BLaER1 (cell line): ENCODE data around the gene COX4I2.
"Not testable (repeated sequence)": the region's sequence is repeated elsewhere in the genome, so short reads cannot be mapped to it uniquely, and the experiment has no call there.

ENCODE experiments used
- H3K27ac ChIP-seq: shearing (Covaris generic); formaldehyde crosslinking; 2 replicates; pipeline ENCODE4 v1.8.1; 2022
- H3K27me3 ChIP-seq: shearing (Covaris generic); formaldehyde crosslinking; 2 replicates; pipeline ENCODE4 v1.8.1; 2022
- H3K36me3 ChIP-seq: shearing (Covaris generic); formaldehyde crosslinking; 2 replicates; pipeline ENCODE4 v1.8.1; 2022
- H3K4me1 ChIP-seq: shearing (Covaris generic); formaldehyde crosslinking; 2 replicates; pipeline ENCODE4 v1.8.1; 2022
- H3K4me2 ChIP-seq: shearing (Covaris generic); formaldehyde crosslinking; 2 replicates; pipeline ENCODE4 v1.8.1; 2022
- H3K4me3 ChIP-seq: shearing (Covaris generic); formaldehyde crosslinking; 2 replicates; pipeline ENCODE4 v1.8.1; 2022
- H3K9ac ChIP-seq: shearing (Covaris generic); formaldehyde crosslinking; 2 replicates; pipeline ENCODE4 v1.8.1; 2022
- H3K9me3 ChIP-seq: shearing (Covaris generic); formaldehyde crosslinking; 2 replicates; pipeline ENCODE4 v1.8.1; 2022
- H4K20me1 ChIP-seq: shearing (Covaris generic); formaldehyde crosslinking; 2 replicates; pipeline ENCODE4 v1.8.1; 2022
- Cebpa-rat ChIP-seq: shearing (Covaris generic); IDR thresholded peaks from 2 replicates; pipeline ENCODE4 v1.8.1; 2022

The COX4I2 gene

GRCh38 chr20:31666258-31667042 is 28.7 kb downstream of the COX4I2 start:
- no peaks in the 10 kb centered on the region for H3K27me3 ChIP-seq

GRCh38 chr20:31667315-31668285 is 29.9 kb downstream of the COX4I2 start:
- H3K36me3 ChIP-seq = peaks cover 61% of the 10 kb centered on the region
- H3K27me3 ChIP-seq = no peaks in the 10 kb centered on the region
- peak overlapping the region; percentile 34; the same call in 1 of the 2 replicates for H3K4me3 ChIP-seq
- H3K4me1 ChIP-seq = peaks cover 92% of the 10 kb centered on the region
- peak overlapping the region; percentile 68 for H3K9ac ChIP-seq
- TF ChIP-seq Cebpa-rat = no peak
- H3K4me2 ChIP-seq = peak overlapping the region; percentile 80
- H4K20me1 ChIP-seq = no peaks in the 10 kb centered on the region; the same call in 1 of the 2 replicates
- H3K9me3 ChIP-seq = no peaks in the 10 kb centered on the region
- peak overlapping the region; percentile 86 for H3K27ac ChIP-seq

More at GRCh38 chr20:31666258-31667042, 28.7 kb downstream of the COX4I2 start:
- TF ChIP-seq Cebpa-rat = no peak
- peak overlapping the region; percentile 86 for H3K27ac ChIP-seq
- H3K36me3 ChIP-seq = peaks cover 53% of the 10 kb centered on the region
- H3K9ac ChIP-seq = peak overlapping the region; percentile 68
- H3K9me3 ChIP-seq = no peaks in the 10 kb centered on the region
- H3K4me2 ChIP-seq = peak overlapping the region; percentile 80
- no peaks in the 10 kb centered on the region for H4K20me1 ChIP-seq
- H3K4me1 ChIP-seq = peaks cover 95% of the 10 kb centered on the region
- H3K4me3 ChIP-seq = peak overlapping the region; percentile 34

DNA sequence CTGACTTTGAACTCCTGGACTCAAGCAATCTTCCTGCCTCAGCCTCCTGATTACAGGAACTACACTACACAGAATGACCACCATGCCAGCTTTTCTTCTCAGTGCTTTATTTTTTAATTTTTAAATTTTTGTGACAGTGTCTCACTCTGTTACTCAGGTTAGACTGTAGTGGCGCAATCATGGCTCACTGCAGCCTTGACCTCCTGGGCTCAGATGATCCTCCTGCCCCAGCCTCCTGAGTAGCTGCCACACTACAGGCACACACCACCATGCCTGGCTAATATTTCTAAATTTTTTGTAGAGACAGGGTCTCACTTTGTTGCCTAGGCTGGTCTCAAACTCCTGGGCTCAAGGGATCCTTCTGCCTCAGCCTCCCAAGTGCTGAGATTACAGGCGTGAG is 31.2 kb downstream of the COX4I2 start:
- Histone ChIP-seq H3K27ac (peak overlapping the region; percentile 86), H3K36me3 (peaks cover 62% of the 10 kb centered on the region), H3K4me2 (peak overlapping the region; percentile 80; the same call in 1 of the 2 replicates), H3K4me1 (peaks cover 96% of the 10 kb centered on the region), H3K9ac (0 out of 2 replicates have a peak overlapping the region, but pooled peaks have one; percentile 8)
- not testable (repeated sequence) for H4K20me1 ChIP-seq, H3K4me3 ChIP-seq, H3K9me3 ChIP-seq, H3K27me3 ChIP-seq

DNA sequence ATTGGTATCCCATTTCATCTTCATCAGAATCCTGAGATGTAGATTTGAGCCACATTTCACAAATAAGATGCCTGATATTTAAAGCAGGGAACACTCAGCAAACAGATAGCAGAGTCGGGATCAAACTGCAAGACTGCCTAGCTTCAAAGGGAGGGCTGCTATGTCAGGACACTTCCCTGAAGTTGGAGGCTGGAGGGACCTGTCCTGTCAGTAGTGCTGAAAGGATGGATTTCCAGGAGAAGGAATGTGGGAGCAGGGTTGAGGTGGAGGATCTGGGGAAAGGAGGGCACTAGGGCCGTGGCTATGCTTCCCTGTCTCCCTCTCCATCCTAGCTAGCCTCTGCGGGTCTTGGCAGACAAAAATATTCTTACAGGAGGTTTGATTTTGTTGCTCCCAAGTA is 32.2 kb downstream of the COX4I2 start:
- no peaks in the 10 kb centered on the region for H3K27me3 ChIP-seq
- peak overlapping the region; percentile 86 for H3K27ac ChIP-seq
- H3K4me3 ChIP-seq = no peak overlapping the region
- no peak for TF ChIP-seq Cebpa-rat
- H3K4me2 ChIP-seq = 0 out of 2 replicates have a peak overlapping the region, but pooled peaks have one; percentile 80
- peaks cover 7% of the 10 kb centered on the region; the same call in 1 of the 2 replicates for H4K20me1 ChIP-seq
- peaks cover 96% of the 10 kb centered on the region for H3K4me1 ChIP-seq
- H3K9ac ChIP-seq = no peak overlapping the region
- H3K9me3 ChIP-seq = no peaks in the 10 kb centered on the region
- H3K36me3 ChIP-seq = peaks cover 55% of the 10 kb centered on the region

GRCh38 chr20:31670371-31671228 is 32.9 kb downstream of the COX4I2 start:
- TF ChIP-seq Cebpa-rat = no peak
- Histone ChIP-seq H3K4me1 (peaks cover 96% of the 10 kb centered on the region), H3K4me3 (no peak overlapping the region), H3K27ac (peak overlapping the region; percentile 86), H3K9me3 (no peaks in the 10 kb centered on the region), H3K27me3 (no peaks in the 10 kb centered on the region), H3K36me3 (peaks cover 47% of the 10 kb centered on the region), H4K20me1 (peaks cover 7% of the 10 kb centered on the region; the same call in 1 of the 2 replicates), H3K9ac (no peak overlapping the region), H3K4me2 (peak overlapping the region; percentile 25; the same call in 1 of the 2 replicates)

GRCh38 chr20:31671324-31671723 is 33.6 kb downstream of the COX4I2 start:
- Histone ChIP-seq H3K36me3 (peaks cover 43% of the 10 kb centered on the region), H4K20me1 (peaks cover 7% of the 10 kb centered on the region; the same call in 1 of the 2 replicates), H3K27me3 (no peaks in the 10 kb centered on the region), H3K9ac (no peak overlapping the region), H3K4me2 (peak overlapping the region; percentile 25; the same call in 1 of the 2 replicates), H3K27ac (peak overlapping the region; percentile 86; the same call in 1 of the 2 replicates), H3K9me3 (no peaks in the 10 kb centered on the region), H3K4me3 (no peak overlapping the region), H3K4me1 (peaks cover 96% of the 10 kb centered on the region)
- TF ChIP-seq Cebpa-rat = no peak

DNA sequence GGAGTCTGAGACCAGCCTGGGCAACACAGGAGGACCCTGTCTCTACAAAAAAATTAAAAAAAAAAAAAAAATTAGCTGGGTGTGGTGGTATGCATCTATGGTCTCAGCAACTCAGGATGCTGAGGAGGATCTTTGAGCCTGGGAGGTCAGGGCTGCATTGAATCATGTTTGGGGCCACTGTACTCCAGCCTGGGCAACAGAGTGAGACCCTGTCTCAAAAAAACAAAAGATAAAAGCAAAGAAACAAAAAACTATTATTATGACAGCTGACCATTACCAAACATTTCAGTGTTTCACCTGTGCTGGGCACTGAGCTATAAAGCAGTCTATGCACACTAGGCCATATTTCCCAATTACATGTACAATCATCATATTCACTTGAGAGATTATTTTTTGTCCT is 35.7 kb downstream of the COX4I2 start:
- no peak overlapping the region for H3K4me3 ChIP-seq
- no peak overlapping the region for H3K9ac ChIP-seq
- peak overlapping the region; percentile 97 for H3K27ac ChIP-seq

GRCh38 chr20:31673943-31674463 is 36.3 kb downstream of the COX4I2 start:
- peak overlapping the region; percentile 97 for H3K4me2 ChIP-seq
- H3K27ac ChIP-seq = peak overlapping the region; percentile 97
- TF ChIP-seq Cebpa-rat = no peak
- peaks cover 7% of the 10 kb centered on the region; the same call in 1 of the 2 replicates for H4K20me1 ChIP-seq
- peaks cover 96% of the 10 kb centered on the region for H3K4me1 ChIP-seq
- H3K27me3 ChIP-seq = no peaks in the 10 kb centered on the region
- no peaks in the 10 kb centered on the region for H3K9me3 ChIP-seq
- H3K4me3 ChIP-seq = peak overlapping the region; percentile 62; the same call in 1 of the 2 replicates
- H3K9ac ChIP-seq = peak overlapping the region; percentile 72
- peaks cover 61% of the 10 kb centered on the region for H3K36me3 ChIP-seq

More for the DNA sequence above, 35.7 kb downstream of the COX4I2 start:
- H3K36me3 ChIP-seq = peaks cover 58% of the 10 kb centered on the region
- peaks cover 96% of the 10 kb centered on the region for H3K4me1 ChIP-seq
- H4K20me1 ChIP-seq = peaks cover 7% of the 10 kb centered on the region; the same call in 1 of the 2 replicates
- TF ChIP-seq Cebpa-rat = no peak
- H3K9me3 ChIP-seq = no peaks in the 10 kb centered on the region
- no peaks in the 10 kb centered on the region for H3K27me3 ChIP-seq
- peak overlapping the region; percentile 97 for H3K4me2 ChIP-seq
